ENCODE data around the gene TRERF1.

- TF ChIP-seq CTCF (conservative IDR thresholded peaks at IDR 0.05) (no peak), EZH2 (IDR thresholded peaks at IDR 0.05; ENCODE audit: low read depth) (no peak)
Measured at GRCh38 chr6:42307141-42307470, 144.6 kb downstream of the TRERF1 start.
